HG02885 (cell line): ENCODE results near the gene VPS9D1.
A peak's percentile ranks its signal among the peaks of the same experiment; 100 is the strongest.
"Not testable (repeated sequence)": the region's sequence is repeated elsewhere in the genome, so short reads cannot be mapped to it uniquely, and the experiment has no call there.

Source experiments
- ATAC-seq: cut with Tn5 transposase; IDR thresholded peaks from one replicate; pipeline ENCODE4 v1.9.1; 2021; ENCODE audit warnings: mild to moderate bottlenecking; ENCODE audit not compliant: unreplicated experiment, poor library complexity

VPS9D1 gene

GRCh38 chr16:89695875-89696669, 24.6 kb downstream of the VPS9D1 start:
- ATAC-seq: no peak

GRCh38 chr16:89695086-89695874, 25.4 kb downstream of the VPS9D1 start:
- no peak for ATAC-seq

GRCh38 chr16:89694784-89695085, 26.0 kb downstream of the VPS9D1 start:
- ATAC-seq: not testable (repeated sequence)

- ATAC-seq: no peak
These were observed 26.5 kb downstream of the VPS9D1 start for GRCh38 chr16:89693931-89694783.

GRCh38 chr16:89693289-89693731, 27.4 kb downstream of the VPS9D1 start:
- no peak for ATAC-seq

- no peak for ATAC-seq
These were observed 28.6 kb downstream of the VPS9D1 start for GRCh38 chr16:89691986-89692569.

- ATAC-seq: no peak
These were observed 29.3 kb downstream of the VPS9D1 start for GRCh38 chr16:89691231-89691985.

GRCh38 chr16:89690392-89690901, 30.3 kb downstream of the VPS9D1 start:
- ATAC-seq: no peak

- ATAC-seq: not testable (repeated sequence)
These were observed 31.1 kb downstream of the VPS9D1 start for GRCh38 chr16:89689621-89690020.

- ATAC-seq: no peak
These were observed 31.6 kb downstream of the VPS9D1 start for GRCh38 chr16:89689142-89689541.

- ATAC-seq: no peak
These were observed 32.3 kb downstream of the VPS9D1 start for GRCh38 chr16:89688395-89688794.

GRCh38 chr16:89687092-89687940, 33.4 kb downstream of the VPS9D1 start:
- ATAC-seq: peak; percentile 28

GRCh38 chr16:89686520-89687091, 34.1 kb downstream of the VPS9D1 start, which contains the start of gene CDK10:
Gene CDK10 (plus strand): TSS chr16:89686689. CDS start chr16:89686711, 22 bp downstream.
- ATAC-seq: peak; percentile 88

- no peak for ATAC-seq
These were observed 34.8 kb downstream of the VPS9D1 start for GRCh38 chr16:89685916-89686315.

GRCh38 chr16:89678258-89678657, 42.4 kb downstream of the VPS9D1 start:
- no peak for ATAC-seq

GRCh38 chr16:89672177-89672941, 48.3 kb downstream of the VPS9D1 start:
- no peak for ATAC-seq

GRCh38 chr16:89671565-89671964, 49.1 kb downstream of the VPS9D1 start:
- ATAC-seq: not testable (repeated sequence)
